NB4 (cell line): ENCODE results near the gene PLTP.
"Not testable (repeated sequence)": the region's sequence is repeated elsewhere in the genome, so short reads cannot be mapped to it uniquely, and the experiment has no call there.

Experiments
- POLR2A ChIP-seq: IDR thresholded peaks from 2 replicates; pipeline ENCODE4 v1.6.1; 2011; ENCODE audit warnings: mild to moderate bottlenecking; ENCODE audit not compliant: insufficient read length; ENCODE audit errors: extremely low read depth
- TF ChIP-seq, protein P1 (sequence below): IDR thresholded peaks from one replicate; pipeline ENCODE4 v1.5.1; 2012; ENCODE audit warnings: low read depth, low read length
- TF ChIP-seq, protein P2 (sequence below): IDR thresholded peaks from 2 replicates; pipeline ENCODE4 v1.6.1; 2011; ENCODE audit warnings: low read depth, low read length

DNA sequence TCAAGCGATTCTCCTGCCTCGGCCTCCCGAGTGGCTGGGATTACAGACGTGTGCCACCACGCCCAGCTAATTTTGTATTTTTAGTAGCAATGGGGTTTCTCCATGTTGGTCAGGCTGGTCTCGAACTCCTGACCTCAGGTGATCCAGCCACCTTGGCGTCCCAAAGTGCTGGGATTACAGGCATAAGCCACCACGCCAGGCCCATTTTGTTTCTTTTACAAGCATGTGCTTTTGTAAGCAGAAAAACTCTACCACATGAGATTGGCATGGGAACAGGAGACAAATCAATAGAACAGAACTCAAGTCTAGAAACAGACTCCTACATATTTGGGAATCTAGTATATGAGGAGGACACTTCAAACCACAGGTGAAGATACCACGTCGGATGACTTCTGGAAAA lies 44.4 kb upstream of the PLTP start:
- TF ChIP-seq, protein P1, sequence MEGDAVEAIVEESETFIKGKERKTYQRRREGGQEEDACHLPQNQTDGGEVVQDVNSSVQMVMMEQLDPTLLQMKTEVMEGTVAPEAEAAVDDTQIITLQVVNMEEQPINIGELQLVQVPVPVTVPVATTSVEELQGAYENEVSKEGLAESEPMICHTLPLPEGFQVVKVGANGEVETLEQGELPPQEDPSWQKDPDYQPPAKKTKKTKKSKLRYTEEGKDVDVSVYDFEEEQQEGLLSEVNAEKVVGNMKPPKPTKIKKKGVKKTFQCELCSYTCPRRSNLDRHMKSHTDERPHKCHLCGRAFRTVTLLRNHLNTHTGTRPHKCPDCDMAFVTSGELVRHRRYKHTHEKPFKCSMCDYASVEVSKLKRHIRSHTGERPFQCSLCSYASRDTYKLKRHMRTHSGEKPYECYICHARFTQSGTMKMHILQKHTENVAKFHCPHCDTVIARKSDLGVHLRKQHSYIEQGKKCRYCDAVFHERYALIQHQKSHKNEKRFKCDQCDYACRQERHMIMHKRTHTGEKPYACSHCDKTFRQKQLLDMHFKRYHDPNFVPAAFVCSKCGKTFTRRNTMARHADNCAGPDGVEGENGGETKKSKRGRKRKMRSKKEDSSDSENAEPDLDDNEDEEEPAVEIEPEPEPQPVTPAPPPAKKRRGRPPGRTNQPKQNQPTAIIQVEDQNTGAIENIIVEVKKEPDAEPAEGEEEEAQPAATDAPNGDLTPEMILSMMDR: not testable (repeated sequence)
- TF ChIP-seq POLR2A: not testable (repeated sequence)
- TF ChIP-seq, protein P2, sequence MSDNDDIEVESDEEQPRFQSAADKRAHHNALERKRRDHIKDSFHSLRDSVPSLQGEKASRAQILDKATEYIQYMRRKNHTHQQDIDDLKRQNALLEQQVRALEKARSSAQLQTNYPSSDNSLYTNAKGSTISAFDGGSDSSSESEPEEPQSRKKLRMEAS: not testable (repeated sequence)
